SH-SY5Y (cell line): ENCODE data around the gene COTL1.

Experiments
- GATA2 ChIP-seq: IDR thresholded peaks from 2 replicates; pipeline ENCODE4 v1.6.1; 2011; ENCODE audit warnings: mild to moderate bottlenecking, low read depth, low read length
- GATA3 ChIP-seq: IDR thresholded peaks from 2 replicates; pipeline ENCODE4 v1.6.1; 2011; ENCODE audit warnings: low read depth, mild to moderate bottlenecking, low read length, moderate library complexity

DNA sequence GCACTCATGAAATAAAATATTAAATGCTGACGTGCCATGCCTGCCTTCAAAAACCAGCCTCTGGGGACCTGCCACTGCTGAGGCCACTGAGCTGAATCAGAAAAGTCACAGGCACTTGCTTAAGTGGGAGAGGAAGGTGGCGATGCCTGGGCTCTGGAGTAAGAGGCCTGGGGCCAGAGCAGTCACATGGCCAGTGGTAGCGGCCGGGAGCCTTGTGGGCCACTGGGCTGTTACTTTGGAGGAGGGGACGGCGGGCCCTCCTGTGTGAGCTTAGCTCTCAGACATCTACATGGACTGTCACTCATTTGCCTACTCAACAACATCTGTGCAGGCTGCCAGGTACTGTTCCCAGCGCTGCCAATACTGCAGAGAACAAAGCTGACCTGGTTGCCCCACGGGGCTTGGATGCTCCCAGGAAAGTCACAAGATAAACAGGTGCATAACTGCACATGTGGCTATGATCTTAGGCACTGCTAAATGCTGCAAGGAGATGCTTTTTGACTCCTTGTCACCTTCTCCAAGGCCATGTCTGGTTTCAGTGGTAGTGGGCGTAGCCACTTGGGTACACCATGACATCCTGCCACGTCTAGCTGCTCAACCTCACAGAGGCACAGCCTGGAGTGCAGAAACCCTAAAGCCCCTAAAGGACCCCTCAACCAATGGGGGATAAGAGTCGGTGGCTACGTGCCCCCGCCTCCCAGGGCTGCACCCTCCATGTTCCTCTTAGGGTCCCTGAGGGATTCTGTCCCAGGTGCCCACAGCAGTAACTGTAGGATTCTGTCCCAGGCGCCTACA, 11.6 kb downstream of the COTL1 start:
- TF ChIP-seq GATA2 (no peak), GATA3 (no peak)
